HepG2 (cell line): ENCODE results near the gene STMN3. TPM values are rescaled to one million over a fixed set of nuclear protein-coding genes. Genes with fewer than 3 reads are reported as not detected.

ENCODE experiments used
- AHDC1 ChIP-seq: sonication (generic); formaldehyde crosslinking; IDR thresholded peaks from 2 replicates; pipeline ENCODE4 v1.5.1; 2020; ENCODE audit warnings: mild to moderate bottlenecking, missing genetic modification reagents, borderline replicate concordance
- ATF6 ChIP-seq: sonication (generic); formaldehyde crosslinking; conservative IDR thresholded peaks from 2 replicates; pipeline ENCODE4 v1.4.0; 2020; ENCODE audit warnings: missing genetic modification reagents
- CTCF ChIP-seq: sonication (generic); formaldehyde crosslinking; IDR thresholded peaks from 2 replicates; pipeline ENCODE4 v1.5.0; 2020; ENCODE audit warnings: mild to moderate bottlenecking, missing genetic modification reagents, moderate library complexity
- DMTF1 ChIP-seq: sonication (generic); formaldehyde crosslinking; IDR thresholded peaks from 2 replicates; pipeline ENCODE4 v1.4.0; 2020; ENCODE audit warnings: mild to moderate bottlenecking, missing genetic modification reagents
- ZSCAN29 ChIP-seq: sonication (generic); formaldehyde crosslinking; conservative IDR thresholded peaks from 2 replicates; pipeline ENCODE4 v1.4.0; 2020; ENCODE audit warnings: mild to moderate bottlenecking, missing genetic modification reagents
- polyA plus RNA-seq, 8 experiments: library from polyadenylated mRNA; depleted of rRNA in 3 of 8; stranded (reverse) in 7 of 8; unstranded in 1 of 8; fragments of >200 nt; fragmentation: Illumina TruSeq in 4 of 8; extraction: Trizol in 4 of 8; gene quantifications; 2 replicates each; pipeline versions ENCODE4 v1.2.1 to v1.2.3, GENCODE V29; 2011 to 2016; ENCODE audit warnings: low read depth in 4 of 8, missing spikeins in 1 of 8, mixed read lengths in 1 of 8; ENCODE audit not compliant: insufficient read depth in 1 of 8
- total RNA-seq, 5 experiments: library from RNA; depleted of rRNA; stranded (reverse); fragments of >200 nt; fragmentation: Illumina TruSeq; extraction: Trizol; gene quantifications; 2 replicates each; pipeline ENCODE4 v1.2.3, GENCODE V29; 2016; ENCODE audit warnings: low read depth in 1 of 5
- TF ChIP-seq, protein P1 (sequence below): sonication (generic); formaldehyde crosslinking; IDR thresholded peaks from 2 replicates; pipeline ENCODE4 v1.5.1; 2020; ENCODE audit warnings: mild to moderate bottlenecking, missing genetic modification reagents, moderate library complexity
- TF ChIP-seq, protein P2 (sequence below): sonication (generic); formaldehyde crosslinking; IDR thresholded peaks from 2 replicates; pipeline ENCODE4 v1.4.0; 2020; ENCODE audit warnings: missing genetic modification reagents

The STMN3 gene
- total and polyA plus RNA-seq, 2 of the 13 experiments (the other 11 are each of a cell fraction or from before 2014, with no cell fraction given), result 21.0 to 48.3 TPM

GRCh38 chr20:63657937-63658748, 4.9 kb upstream of the STMN3 start, which contains the start of gene RTEL1 (continued):
- TF ChIP-seq CTCF (CRISPR knock-in tag) (no peak; the same call in 1 of the 2 replicates), DMTF1 (CRISPR knock-in tag) (0 out of 2 replicates have a peak, but pooled peaks have one; percentile 14), ZSCAN29 (CRISPR knock-in tag) (peak; percentile 70), AHDC1 (no peak; the same call in 1 of the 2 replicates), ATF6 (no peak)
- TF ChIP-seq, protein P1, sequence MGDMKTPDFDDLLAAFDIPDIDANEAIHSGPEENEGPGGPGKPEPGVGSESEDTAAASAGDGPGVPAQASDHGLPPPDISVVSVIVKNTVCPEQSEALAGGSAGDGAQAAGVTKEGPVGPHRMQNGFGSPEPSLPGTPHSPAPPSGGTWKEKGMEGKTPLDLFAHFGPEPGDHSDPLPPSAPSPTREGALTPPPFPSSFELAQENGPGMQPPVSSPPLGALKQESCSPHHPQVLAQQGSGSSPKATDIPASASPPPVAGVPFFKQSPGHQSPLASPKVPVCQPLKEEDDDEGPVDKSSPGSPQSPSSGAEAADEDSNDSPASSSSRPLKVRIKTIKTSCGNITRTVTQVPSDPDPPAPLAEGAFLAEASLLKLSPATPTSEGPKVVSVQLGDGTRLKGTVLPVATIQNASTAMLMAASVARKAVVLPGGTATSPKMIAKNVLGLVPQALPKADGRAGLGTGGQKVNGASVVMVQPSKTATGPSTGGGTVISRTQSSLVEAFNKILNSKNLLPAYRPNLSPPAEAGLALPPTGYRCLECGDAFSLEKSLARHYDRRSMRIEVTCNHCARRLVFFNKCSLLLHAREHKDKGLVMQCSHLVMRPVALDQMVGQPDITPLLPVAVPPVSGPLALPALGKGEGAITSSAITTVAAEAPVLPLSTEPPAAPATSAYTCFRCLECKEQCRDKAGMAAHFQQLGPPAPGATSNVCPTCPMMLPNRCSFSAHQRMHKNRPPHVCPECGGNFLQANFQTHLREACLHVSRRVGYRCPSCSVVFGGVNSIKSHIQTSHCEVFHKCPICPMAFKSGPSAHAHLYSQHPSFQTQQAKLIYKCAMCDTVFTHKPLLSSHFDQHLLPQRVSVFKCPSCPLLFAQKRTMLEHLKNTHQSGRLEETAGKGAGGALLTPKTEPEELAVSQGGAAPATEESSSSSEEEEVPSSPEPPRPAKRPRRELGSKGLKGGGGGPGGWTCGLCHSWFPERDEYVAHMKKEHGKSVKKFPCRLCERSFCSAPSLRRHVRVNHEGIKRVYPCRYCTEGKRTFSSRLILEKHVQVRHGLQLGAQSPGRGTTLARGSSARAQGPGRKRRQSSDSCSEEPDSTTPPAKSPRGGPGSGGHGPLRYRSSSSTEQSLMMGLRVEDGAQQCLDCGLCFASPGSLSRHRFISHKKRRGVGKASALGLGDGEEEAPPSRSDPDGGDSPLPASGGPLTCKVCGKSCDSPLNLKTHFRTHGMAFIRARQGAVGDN, result peak; percentile 86
- TF ChIP-seq, protein P2, sequence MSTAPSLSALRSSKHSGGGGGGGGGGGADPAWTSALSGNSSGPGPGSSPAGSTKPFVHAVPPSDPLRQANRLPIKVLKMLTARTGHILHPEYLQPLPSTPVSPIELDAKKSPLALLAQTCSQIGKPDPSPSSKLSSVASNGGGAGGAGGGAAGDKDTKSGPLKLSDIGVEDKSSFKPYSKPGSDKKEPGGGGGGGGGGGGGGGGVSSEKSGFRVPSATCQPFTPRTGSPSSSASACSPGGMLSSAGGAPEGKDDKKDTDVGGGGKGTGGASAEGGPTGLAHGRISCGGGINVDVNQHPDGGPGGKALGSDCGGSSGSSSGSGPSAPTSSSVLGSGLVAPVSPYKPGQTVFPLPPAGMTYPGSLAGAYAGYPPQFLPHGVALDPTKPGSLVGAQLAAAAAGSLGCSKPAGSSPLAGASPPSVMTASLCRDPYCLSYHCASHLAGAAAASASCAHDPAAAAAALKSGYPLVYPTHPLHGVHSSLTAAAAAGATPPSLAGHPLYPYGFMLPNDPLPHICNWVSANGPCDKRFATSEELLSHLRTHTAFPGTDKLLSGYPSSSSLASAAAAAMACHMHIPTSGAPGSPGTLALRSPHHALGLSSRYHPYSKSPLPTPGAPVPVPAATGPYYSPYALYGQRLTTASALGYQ (CRISPR knock-in tag), result peak; percentile 89
